Adipocyte (in vitro differentiated cells): ENCODE measurements around the gene DTNBP1.

ENCODE experiments used
- DNase-seq: peaks from one replicate; pipeline ENCODE4 v3.0.0-alpha.2; 2015; ENCODE audit warnings: low read depth
- H3K27me3 ChIP-seq: replicated peaks from 2 replicates; pipeline ENCODE4 v1.7.0; 2013; ENCODE audit warnings: mild to moderate bottlenecking, low read length, moderate library complexity; ENCODE audit not compliant: control insufficient read depth, insufficient read depth
- H3K36me3 ChIP-seq: 2 replicates; pipeline ENCODE4 v1.7.0; 2013; ENCODE audit warnings: low read length, mild to moderate bottlenecking, moderate library complexity; ENCODE audit not compliant: control insufficient read depth, insufficient read depth, severe bottlenecking
- H3K4me1 ChIP-seq: 2 replicates; pipeline ENCODE4 v1.7.0; 2013; ENCODE audit warnings: mild to moderate bottlenecking, low read length, moderate library complexity; ENCODE audit not compliant: control insufficient read depth, insufficient read depth
- H3K4me3 ChIP-seq: 2 replicates; pipeline ENCODE4 v1.7.0; 2013; ENCODE audit warnings: mild to moderate bottlenecking, low read length, moderate library complexity
- H3K9ac ChIP-seq: 2 replicates; pipeline ENCODE4 v1.7.0; 2013; ENCODE audit warnings: mild to moderate bottlenecking, low read length, moderate library complexity
- H3K9me3 ChIP-seq: 2 replicates; pipeline ENCODE4 v1.7.0; 2013; ENCODE audit warnings: mild to moderate bottlenecking, low read length, moderate library complexity; ENCODE audit not compliant: control insufficient read depth

The DTNBP1 gene

GRCh38 chr6:15643542-15643941 is 19.3 kb downstream of the DTNBP1 start:
- Histone ChIP-seq H3K27me3 (no peaks in the 10 kb centered on the region), H3K4me3 (no peak overlapping the region), H3K36me3 (no peaks in the 10 kb centered on the region), H3K9ac (no peak overlapping the region), H3K4me1 (no peaks in the 10 kb centered on the region), H3K9me3 (peaks cover 12% of the 10 kb centered on the region)
- DNase-seq, result no peak

- H3K4me3 ChIP-seq, result no peak overlapping the region
- no peaks in the 10 kb centered on the region for H3K27me3 ChIP-seq
- H3K9me3 ChIP-seq, result peaks cover 13% of the 10 kb centered on the region
- DNase-seq, result no peak
- H3K36me3 ChIP-seq, result no peaks in the 10 kb centered on the region
- no peaks in the 10 kb centered on the region for H3K4me1 ChIP-seq
- no peak overlapping the region for H3K9ac ChIP-seq
These were observed 20.6 kb downstream of the DTNBP1 start for GRCh38 chr6:15642276-15642675.

GRCh38 chr6:15638373-15638772 is 24.5 kb downstream of the DTNBP1 start:
- H3K36me3 ChIP-seq, result no peaks in the 10 kb centered on the region
- DNase-seq, result no peak
- H3K4me3 ChIP-seq, result no peak overlapping the region
- no peaks in the 10 kb centered on the region for H3K4me1 ChIP-seq
- H3K27me3 ChIP-seq, result no peaks in the 10 kb centered on the region
- H3K9me3 ChIP-seq, result peaks cover 7% of the 10 kb centered on the region
- no peak overlapping the region for H3K9ac ChIP-seq

GRCh38 chr6:15631432-15631831 is 31.4 kb downstream of the DTNBP1 start:
- peak; percentile 43 for DNase-seq
- H3K4me3 ChIP-seq, result no peak overlapping the region
- H3K36me3 ChIP-seq, result no peaks in the 10 kb centered on the region
- peaks cover 31% of the 10 kb centered on the region for H3K4me1 ChIP-seq
- no peaks in the 10 kb centered on the region for H3K27me3 ChIP-seq
- no peaks in the 10 kb centered on the region for H3K9me3 ChIP-seq
- no peak overlapping the region for H3K9ac ChIP-seq

- H3K36me3 ChIP-seq, result peaks cover 6% of the 10 kb centered on the region
- H3K9ac ChIP-seq, result peak overlapping the region; percentile 28
- no peaks in the 10 kb centered on the region for H3K27me3 ChIP-seq
- H3K9me3 ChIP-seq, result no peaks in the 10 kb centered on the region
- DNase-seq, result peak; percentile 76
- no peak overlapping the region for H3K4me3 ChIP-seq
- peaks cover 31% of the 10 kb centered on the region for H3K4me1 ChIP-seq
These were observed 32.6 kb downstream of the DTNBP1 start for GRCh38 chr6:15630202-15630601.

GRCh38 chr6:15629487-15629886 is 33.3 kb downstream of the DTNBP1 start:
- Histone ChIP-seq H3K9me3 (no peaks in the 10 kb centered on the region), H3K27me3 (no peaks in the 10 kb centered on the region), H3K36me3 (peaks cover 8% of the 10 kb centered on the region), H3K9ac (no peak overlapping the region), H3K4me1 (peaks cover 31% of the 10 kb centered on the region), H3K4me3 (no peak overlapping the region)
- no peak for DNase-seq

- peak; percentile 83 for DNase-seq
These were observed 34.2 kb downstream of the DTNBP1 start for GRCh38 chr6:15628499-15629131.

GRCh38 chr6:15627821-15628220 is 35.0 kb downstream of the DTNBP1 start:
- DNase-seq, result no peak
- H3K36me3 ChIP-seq, result peaks cover 8% of the 10 kb centered on the region
- H3K9ac ChIP-seq, result no peak overlapping the region
- peaks cover 37% of the 10 kb centered on the region for H3K4me1 ChIP-seq
- no peaks in the 10 kb centered on the region for H3K9me3 ChIP-seq
- H3K4me3 ChIP-seq, result no peak overlapping the region
- H3K27me3 ChIP-seq, result no peaks in the 10 kb centered on the region

More at GRCh38 chr6:15628499-15629131, 34.2 kb downstream of the DTNBP1 start:
- Histone ChIP-seq H3K4me1 (peaks cover 31% of the 10 kb centered on the region), H3K4me3 (no peak overlapping the region), H3K9ac (no peak overlapping the region), H3K36me3 (peaks cover 8% of the 10 kb centered on the region), H3K9me3 (no peaks in the 10 kb centered on the region), H3K27me3 (no peaks in the 10 kb centered on the region)

GRCh38 chr6:15626878-15627674 is 35.8 kb downstream of the DTNBP1 start:
- DNase-seq, result no peak

GRCh38 chr6:15626160-15626559 is 36.7 kb downstream of the DTNBP1 start:
- no peak overlapping the region for H3K4me3 ChIP-seq
- DNase-seq, result no peak
- peaks cover 54% of the 10 kb centered on the region for H3K4me1 ChIP-seq

More at GRCh38 chr6:15626878-15627674, 35.8 kb downstream of the DTNBP1 start:
- Histone ChIP-seq H3K4me1 (peaks cover 45% of the 10 kb centered on the region), H3K9me3 (no peaks in the 10 kb centered on the region), H3K27me3 (no peaks in the 10 kb centered on the region), H3K36me3 (peaks cover 8% of the 10 kb centered on the region), H3K4me3 (peak overlapping the region; percentile 34), H3K9ac (peak overlapping the region; percentile 32)

GRCh38 chr6:15623276-15624116 is 39.3 kb downstream of the DTNBP1 start:
- Histone ChIP-seq H3K36me3 (peaks cover 8% of the 10 kb centered on the region), H3K9me3 (no peaks in the 10 kb centered on the region), H3K4me1 (peaks cover 42% of the 10 kb centered on the region), H3K9ac (no peak overlapping the region), H3K4me3 (no peak overlapping the region), H3K27me3 (no peaks in the 10 kb centered on the region)
- DNase-seq, result peak; percentile 79

More at GRCh38 chr6:15626160-15626559, 36.7 kb downstream of the DTNBP1 start:
- Histone ChIP-seq H3K27me3 (no peaks in the 10 kb centered on the region), H3K36me3 (peaks cover 8% of the 10 kb centered on the region), H3K9me3 (no peaks in the 10 kb centered on the region), H3K9ac (no peak overlapping the region)
